Trophoblast cell (in vitro differentiated cells and primary cell): ENCODE measurements around the gene NXF1.

Experiments used
- DNase-seq, 2 donors: peaks; one replicate each; pipeline ENCODE4 v3.0.0-alpha.2; 2016
- H2AFZ ChIP-seq: 2 replicates; pipeline ENCODE4 v1.6.1; 2013; ENCODE audit warnings: low read length, moderate library complexity, mild to moderate bottlenecking; ENCODE audit not compliant: insufficient read depth, poor library complexity
- H2AK5ac ChIP-seq: 2 replicates; pipeline ENCODE4 v1.6.1; 2013; ENCODE audit warnings: mild to moderate bottlenecking, low read length
- H2BK120ac ChIP-seq: 2 replicates; pipeline ENCODE4 v1.6.1; 2013; ENCODE audit warnings: low read length, mild to moderate bottlenecking, moderate library complexity; ENCODE audit not compliant: insufficient read depth, poor library complexity
- H2BK12ac ChIP-seq: 2 replicates; pipeline ENCODE4 v1.6.1; 2013; ENCODE audit warnings: mild to moderate bottlenecking, low read length, moderate library complexity
- H2BK5ac ChIP-seq: 2 replicates; pipeline ENCODE4 v1.6.1; 2013; ENCODE audit warnings: low read length, low read depth, moderate library complexity, mild to moderate bottlenecking; ENCODE audit not compliant: poor library complexity
- H3K14ac ChIP-seq: 2 replicates; pipeline ENCODE4 v1.6.1; 2013; ENCODE audit warnings: mild to moderate bottlenecking, low read length
- H3K18ac ChIP-seq: 2 replicates; pipeline ENCODE4 v1.6.1; 2013; ENCODE audit warnings: mild to moderate bottlenecking, low read length
- H3K23ac ChIP-seq: 2 replicates; pipeline ENCODE4 v1.6.1; 2013; ENCODE audit warnings: low read length
- H3K27ac ChIP-seq: 2 replicates; pipeline ENCODE4 v1.5.1; 2013; ENCODE audit warnings: low read depth, mild to moderate bottlenecking, inconsistent platforms, low read length, moderate library complexity
- H3K27me3 ChIP-seq: 2 replicates; pipeline ENCODE4 v1.6.1; 2013; ENCODE audit warnings: inconsistent platforms, mild to moderate bottlenecking, low read length, moderate library complexity; ENCODE audit not compliant: insufficient read depth
- H3K36me3 ChIP-seq, 2 experiments: 1 replicate in 1 of 2; 2 replicates in 1 of 2; pipeline ENCODE4 v1.6.1; 2013; ENCODE audit warnings: low read length in 2 of 2, mild to moderate bottlenecking in 2 of 2, moderate library complexity in 1 of 2; ENCODE audit not compliant: insufficient read depth in 2 of 2, control insufficient read depth in 1 of 2
- H3K4ac ChIP-seq: 2 replicates; pipeline ENCODE4 v1.6.1; 2013; ENCODE audit warnings: low read depth, mild to moderate bottlenecking, low read length, moderate library complexity
- H3K4me1 ChIP-seq, 2 experiments: 1 replicate in 1 of 2; 2 replicates in 1 of 2; pipeline ENCODE4 v1.6.1; 2013; ENCODE audit warnings: low read length in 2 of 2, mild to moderate bottlenecking in 2 of 2, moderate library complexity in 1 of 2; ENCODE audit not compliant: insufficient read depth in 2 of 2, control insufficient read depth in 1 of 2
- H3K4me2 ChIP-seq: 2 replicates; pipeline ENCODE4 v1.6.1; 2013; ENCODE audit warnings: inconsistent platforms, mild to moderate bottlenecking, low read length, moderate library complexity
- H3K4me3 ChIP-seq: 2 replicates; pipeline ENCODE4 v1.5.1; 2013; ENCODE audit warnings: mild to moderate bottlenecking, low read depth, low read length, inconsistent platforms
- H3K79me1 ChIP-seq: one replicate; pipeline ENCODE4 v1.6.1; 2013; ENCODE audit warnings: low read length
- H3K79me2 ChIP-seq: 2 replicates; pipeline ENCODE4 v1.6.1; 2013; ENCODE audit warnings: low read length, mild to moderate bottlenecking; ENCODE audit not compliant: control insufficient read depth, insufficient read depth, poor library complexity
- H3K9ac ChIP-seq: 2 replicates; pipeline ENCODE4 v1.6.1; 2013; ENCODE audit warnings: mild to moderate bottlenecking, low read length
- H3K9me3 ChIP-seq: 2 replicates; pipeline ENCODE4 v1.6.1; 2013; ENCODE audit warnings: low read depth, mild to moderate bottlenecking, control low read depth, inconsistent platforms, low read length; ENCODE audit not compliant: insufficient read depth
- H4K12ac ChIP-seq: 2 replicates; pipeline ENCODE4 v1.6.1; 2013; ENCODE audit warnings: low read depth, mild to moderate bottlenecking, low read length, moderate library complexity
- H4K8ac ChIP-seq: 2 replicates; pipeline ENCODE4 v1.6.1; 2013; ENCODE audit warnings: low read depth, mild to moderate bottlenecking, low read length, moderate library complexity
- H4K91ac ChIP-seq: one replicate; pipeline ENCODE4 v1.6.1; 2013; ENCODE audit warnings: low read depth, mild to moderate bottlenecking, low read length, moderate library complexity
- WGBS: extraction: QIAGEN DNeasy Blood & Tissue Kit; methylation state at CpG from one replicate; pipeline ENCODE4 v1.1.7; 2013; ENCODE audit warnings: missing lambda C conversion rate; ENCODE audit not compliant: insufficient read length, insufficient coverage; ENCODE audit errors: extremely low coverage; 5-methylcytosine and 5-hydroxymethylcytosine counted together

The NXF1 gene

DNA sequence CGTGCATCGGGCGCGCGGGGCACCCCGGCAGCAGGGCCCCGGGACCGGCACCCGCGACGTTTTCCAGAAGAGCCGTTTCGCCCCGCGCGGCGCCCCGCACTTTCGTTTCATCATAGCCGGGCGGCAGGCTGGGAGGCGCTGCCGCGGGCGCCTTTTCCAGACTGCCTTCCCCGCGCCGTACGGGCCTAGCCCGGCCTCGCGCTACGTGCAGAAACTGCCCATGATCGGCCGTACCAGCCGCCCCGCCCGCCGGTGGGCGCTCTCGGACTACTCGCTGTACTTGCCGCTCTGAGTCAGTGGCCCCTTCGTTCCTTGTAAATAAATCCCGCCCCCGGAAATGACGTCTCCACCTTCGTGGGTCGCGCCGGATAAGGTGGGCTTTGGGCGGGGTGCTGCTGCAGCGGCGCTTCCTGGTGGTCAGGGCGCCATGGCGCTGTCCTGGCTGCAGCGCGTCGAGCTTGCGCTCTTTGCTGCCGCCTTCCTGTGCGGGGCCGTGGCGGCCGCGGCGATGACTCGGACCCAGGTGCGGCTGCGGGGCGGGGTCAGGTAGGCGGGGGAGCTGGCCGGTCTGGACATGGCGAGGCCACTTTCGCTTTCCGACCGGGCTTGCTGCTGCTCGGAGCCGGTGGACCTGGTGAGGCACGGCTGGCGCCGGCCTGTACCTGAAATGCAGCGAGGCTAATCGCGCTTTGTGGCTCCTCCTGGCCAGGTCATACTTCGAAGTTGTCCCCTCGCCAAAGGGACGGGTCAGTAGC is 18.1 kb downstream of the NXF1 start, which contains the start of gene TMEM179B:
Gene TMEM179B, plus strand, starts transcription at position 398 of the 755 bp plus-strand sequence. Its CDS starts 30 bp downstream, at position 428.
- Histone ChIP-seq H2BK120ac (peak within 1 kb of the TSS; percentile 77), H4K91ac (peak within 1 kb of the TSS; percentile 92), H3K27ac (peak within 1 kb of the TSS; percentile 91), H3K79me1 (peaks cover 16% of the 10 kb centered on the region), H3K4me3 (peak within 1 kb of the TSS; percentile 92), H3K14ac (peak within 1 kb of the TSS; percentile 94), H3K36me3 (peaks cover 24 to 29% of the 10 kb centered on the region in 2 experiments), H3K9me3 (peaks cover 4% of the 10 kb centered on the region), H3K18ac (peak within 1 kb of the TSS; percentile 98), H2BK12ac (peak within 1 kb of the TSS; percentile 40), H3K27me3 (no peaks in the 10 kb centered on the region), H4K12ac (peak within 1 kb of the TSS; percentile 94), H3K4me1 (peaks cover under 1 to 5% of the 10 kb centered on the region in 2 experiments), H2AK5ac (peak within 1 kb of the TSS; percentile 98), H2BK5ac (peak within 1 kb of the TSS; percentile 83), H3K79me2 (peaks cover 21% of the 10 kb centered on the region), H3K4ac (peak within 1 kb of the TSS; percentile 87), H3K4me2 (peak within 1 kb of the TSS; percentile 89), H2AFZ (peak within 1 kb of the TSS; percentile 86), H3K23ac (no peak within 1 kb of the TSS), H3K9ac (peak within 1 kb of the TSS; percentile 89), H4K8ac (peak within 1 kb of the TSS; percentile 98)
- WGBS = no CpG with 5 or more reads among the region's 88 CpGs
- peak; percentile 99 to 100 for DNase-seq

DNA sequence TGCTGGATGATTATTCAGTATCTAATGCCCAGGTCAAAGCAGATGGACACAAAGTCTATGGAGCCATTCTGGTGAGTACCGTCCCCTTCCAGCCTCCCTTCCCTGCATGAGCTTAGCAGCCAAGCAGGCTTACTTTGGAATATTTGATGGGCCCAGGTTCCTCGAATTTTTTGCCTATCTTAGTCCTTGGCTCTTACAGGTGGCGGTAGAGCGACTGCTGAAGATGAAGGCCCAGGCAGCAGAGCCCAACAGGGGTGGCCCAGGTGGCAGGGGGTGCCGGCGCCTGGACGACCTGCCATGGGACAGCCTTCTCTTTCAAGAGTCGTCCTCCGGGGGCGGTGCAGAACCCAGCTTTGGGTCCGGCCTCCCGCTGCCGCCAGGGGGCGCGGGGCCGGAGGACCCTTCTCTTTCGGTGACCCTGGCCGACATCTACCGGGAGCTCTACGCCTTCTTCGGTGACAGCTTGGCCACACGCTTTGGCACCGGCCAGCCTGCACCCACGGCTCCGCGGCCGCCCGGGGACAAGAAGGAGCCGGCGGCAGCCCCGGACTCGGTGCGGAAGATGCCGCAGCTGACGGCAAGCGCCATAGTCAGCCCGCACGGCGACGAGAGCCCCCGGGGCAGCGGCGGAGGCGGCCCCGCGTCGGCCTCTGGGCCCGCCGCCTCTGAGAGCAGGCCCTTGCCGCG is 18.8 kb downstream of the NXF1 start:
- H3K23ac ChIP-seq = no peak overlapping the region
- peak overlapping the region; percentile 86 for H2AFZ ChIP-seq
- H3K36me3 ChIP-seq = peaks cover 28 to 33% of the 10 kb centered on the region in 2 experiments
- H2BK12ac ChIP-seq = peak overlapping the region; percentile 40
- peak overlapping the region; percentile 94 for H3K14ac ChIP-seq
- H3K9me3 ChIP-seq = peaks cover 6% of the 10 kb centered on the region
- peak overlapping the region; percentile 77 for H3K9ac ChIP-seq
- peak overlapping the region; percentile 87 for H4K8ac ChIP-seq
- peak overlapping the region; percentile 74 for H4K12ac ChIP-seq
- H3K4me2 ChIP-seq = peak overlapping the region; percentile 89
- peak overlapping the region; percentile 77 for H2AK5ac ChIP-seq
- peaks cover 18% of the 10 kb centered on the region for H3K79me2 ChIP-seq
- peaks cover 13% of the 10 kb centered on the region for H3K79me1 ChIP-seq
- peak overlapping the region; percentile 91 for H3K27ac ChIP-seq
- H3K4me3 ChIP-seq = peak overlapping the region; percentile 92
- peak; percentile 86 to 95 for DNase-seq
- H2BK120ac ChIP-seq = peak overlapping the region; percentile 77
- peak overlapping the region; percentile 83 for H2BK5ac ChIP-seq
- no peaks in the 10 kb centered on the region for H3K27me3 ChIP-seq
- no CpG with 5 or more reads among the region's 51 CpGs for WGBS
- H3K4ac ChIP-seq = peak overlapping the region; percentile 73
- peak overlapping the region; percentile 82 for H3K18ac ChIP-seq
- H4K91ac ChIP-seq = peak overlapping the region; percentile 92
- peaks cover 0 to 4% of the 10 kb centered on the region in 2 experiments for H3K4me1 ChIP-seq

DNA sequence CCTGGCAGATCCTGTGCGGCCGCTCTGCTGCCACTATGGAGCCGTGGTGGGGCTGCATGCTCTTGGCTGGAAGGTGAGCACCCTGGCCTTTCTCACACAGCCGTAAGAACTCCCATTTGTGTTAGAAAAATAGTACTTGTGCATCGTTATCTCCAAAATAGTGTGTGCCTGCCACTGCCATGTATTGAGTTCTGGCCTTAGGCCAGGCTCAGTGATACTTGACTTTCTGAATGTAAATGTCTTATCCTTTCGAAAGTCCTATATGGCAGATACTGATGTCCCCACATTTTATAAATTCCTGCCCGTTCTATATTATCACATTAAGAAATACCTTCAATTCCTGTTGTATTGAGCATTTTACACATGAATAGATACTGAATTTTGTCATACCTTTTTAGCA is 22.5 kb downstream of the NXF1 start:
- Histone ChIP-seq H3K14ac (no peak overlapping the region), H3K9ac (no peak overlapping the region), H4K8ac (no peak overlapping the region), H3K4ac (no peak overlapping the region), H3K23ac (no peak overlapping the region), H2BK12ac (no peak overlapping the region), H2BK120ac (no peak overlapping the region), H4K12ac (no peak overlapping the region), H3K4me2 (no peak overlapping the region), H2AFZ (no peak overlapping the region), H3K18ac (no peak overlapping the region), H3K27me3 (no peaks in the 10 kb centered on the region), H3K36me3 (peaks cover 25 to 31% of the 10 kb centered on the region in 2 experiments), H4K91ac (no peak overlapping the region), H2AK5ac (no peak overlapping the region), H3K9me3 (peaks cover 6% of the 10 kb centered on the region), H3K4me1 (no peaks in the 10 kb centered on the region), H3K79me1 (peaks cover 11% of the 10 kb centered on the region), H3K4me3 (peak overlapping the region; percentile 36), H2BK5ac (no peak overlapping the region), H3K79me2 (peaks cover 10% of the 10 kb centered on the region), H3K27ac (no peak overlapping the region)
- WGBS = no CpG with 5 or more reads among the region's 7 CpGs
- no peak for DNase-seq

DNA sequence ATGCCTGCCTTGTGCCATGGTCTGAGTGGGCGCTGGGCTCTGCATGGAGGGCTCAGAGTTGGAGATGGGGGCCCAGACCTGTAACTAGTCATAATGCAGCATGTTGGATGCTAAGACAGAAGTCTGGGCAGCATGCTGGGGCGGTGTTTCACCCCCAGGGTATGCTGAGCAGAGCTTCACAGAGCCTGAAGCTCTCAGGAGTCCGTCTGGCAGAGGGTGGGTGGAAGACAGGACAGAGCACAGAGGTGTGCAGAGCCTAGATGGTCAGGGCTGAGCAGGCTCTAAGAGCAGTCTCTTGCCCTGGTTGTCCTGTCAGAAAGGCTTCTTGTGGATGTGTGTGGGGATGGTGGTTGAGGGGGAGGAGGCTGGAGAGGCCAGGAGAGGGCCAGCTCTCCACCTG is 26.8 kb downstream of the NXF1 start:
- WGBS = no CpG with 5 or more reads among the region's 3 CpGs

More for the DNA sequence above, 26.8 kb downstream of the NXF1 start:
- Histone ChIP-seq H2BK5ac (no peak overlapping the region), H2AK5ac (no peak overlapping the region), H3K4me1 (no peaks in the 10 kb centered on the region), H3K9me3 (peaks cover 4% of the 10 kb centered on the region), H3K23ac (no peak overlapping the region), H2BK12ac (no peak overlapping the region), H2BK120ac (no peak overlapping the region), H3K14ac (no peak overlapping the region), H4K12ac (no peak overlapping the region), H3K4ac (no peak overlapping the region), H3K79me2 (no peaks in the 10 kb centered on the region), H4K8ac (no peak overlapping the region), H4K91ac (no peak overlapping the region), H2AFZ (no peak overlapping the region), H3K18ac (no peak overlapping the region), H3K9ac (no peak overlapping the region), H3K36me3 (peaks cover 51 to 54% of the 10 kb centered on the region in 2 experiments), H3K27ac (no peak overlapping the region), H3K79me1 (no peaks in the 10 kb centered on the region), H3K4me3 (no peak overlapping the region), H3K4me2 (no peak overlapping the region), H3K27me3 (no peaks in the 10 kb centered on the region)
- no peak for DNase-seq
